Panc1 (cell line): ENCODE data around the gene TMEM138. TPM values are rescaled to one million over a fixed set of nuclear protein-coding genes. Genes with fewer than 3 reads are reported as not detected.

Experiments
- ATAC-seq: fragments of 200-7000 bp; cut with Tn5 transposase; 2 replicates; pipeline ENCODE4 v1.9.1; 2020; ENCODE audit warnings: mild to moderate bottlenecking, moderate library complexity
- Bru-seq: library from RNA; stranded (reverse); fragments of 400-500 nt; gene quantifications from one replicate; lab custom pipeline; 2021; lab: Mats Ljungman, UMichigan
- BruChase-seq, 2 experiments: library from RNA; stranded (reverse); fragments of 400-500 nt; gene quantifications; one replicate each; lab custom pipeline; 2021; lab: Mats Ljungman, UMichigan
- BruUV-seq: library from RNA; stranded (reverse); fragments of 400-500 nt; replicated peaks from 2 replicates; lab custom pipeline; 2021; lab: Mats Ljungman, UMichigan
- CTCF ChIA-PET: fragments of 300-600 bp; sonication (Branson Sonifier 250); formaldehyde crosslinking; loops from one replicate; lab custom pipeline; 2022; ENCODE audit warnings: antibody characterized with exemption; lab: Charles Lee
- POLR2A ChIA-PET: fragments of 300-600 bp; sonication (Branson Sonifier 250); formaldehyde crosslinking; loops from one replicate; lab custom pipeline; 2022; ENCODE audit warnings: antibody characterized with exemption; lab: Charles Lee
- DNase-seq: peaks from one replicate; pipeline ENCODE4 v3.0.0-alpha.2; 2010; ENCODE audit warnings: low read depth, low spot score
- H3K27ac ChIP-seq: 2 replicates; pipeline ENCODE4 v1.5.1; 2011; ENCODE audit warnings: mild to moderate bottlenecking, low read length, inconsistent platforms
- H3K27me3 ChIP-seq: fragments of 200-500 bp; sonication (Bioruptor generic); 2 replicates; pipeline ENCODE4 v1.6.0; 2014; ENCODE audit warnings: low read length, inconsistent platforms; ENCODE audit not compliant: control insufficient read depth, insufficient read depth
- H3K36me3 ChIP-seq: fragments of 200-500 bp; sonication (Bioruptor generic); 2 replicates; pipeline ENCODE4 v1.5.1; 2014; ENCODE audit warnings: inconsistent platforms, mild to moderate bottlenecking, low read length, moderate library complexity; ENCODE audit not compliant: control insufficient read depth, insufficient read depth
- H3K4me1 ChIP-seq: 2 replicates; pipeline ENCODE4 v1.5.1; 2011; ENCODE audit warnings: inconsistent platforms, mild to moderate bottlenecking, low read length, moderate library complexity; ENCODE audit not compliant: control insufficient read depth, insufficient read depth
- H3K4me3 ChIP-seq, 2 experiments: 2 replicates each; pipeline ENCODE4 v1.5.1; 2011 to 2012; ENCODE audit warnings: low read depth in 2 of 2, low read length in 2 of 2, mild to moderate bottlenecking in 2 of 2, inconsistent platforms in 1 of 2, moderate library complexity in 1 of 2
- H3K9me3 ChIP-seq: fragments of 200-500 bp; sonication (Bioruptor generic); 2 replicates; pipeline ENCODE4 v1.5.1; 2014; ENCODE audit warnings: low read depth, mild to moderate bottlenecking, inconsistent platforms, low read length, moderate library complexity; ENCODE audit not compliant: control insufficient read depth, insufficient read depth
- POLR2AphosphoS5 ChIP-seq: IDR thresholded peaks from 2 replicates; pipeline ENCODE4 v1.6.1; 2012; ENCODE audit warnings: mild to moderate bottlenecking, low read depth, low read length, moderate library complexity
- SIN3A ChIP-seq: IDR thresholded peaks from 2 replicates; pipeline ENCODE4 v1.6.1; 2012; ENCODE audit warnings: low read depth, mild to moderate bottlenecking, low read length, moderate library complexity, borderline replicate concordance; ENCODE audit not compliant: insufficient read depth
- TCF7L2 ChIP-seq: IDR thresholded peaks from 2 replicates; pipeline ENCODE4 v1.6.1; 2011; ENCODE audit warnings: mild to moderate bottlenecking, low read depth, low read length, inconsistent platforms
- in situ Hi-C: cut with HindIII; loops from 2 replicates; pipeline ENCODE4 v1.10.0; 2016; ENCODE audit warnings: low sequenced_read_pairs, low pct_unique_long_range_greater_than_20kb
- intact Hi-C: fragments of 100-400 bp; cut with micrococcal nuclease; formaldehyde crosslinking; loops from one replicate; pipeline ENCODE4 v1.10.0; 2022; ENCODE audit not compliant: unreplicated experiment
- long read RNA-seq: library from polyadenylated mRNA; unstranded; transcript quantifications from one replicate; pipeline ENCODE4 v2.0.0, GENCODE V29; 2021; ENCODE audit not compliant: unreplicated experiment
- polyA plus RNA-seq: library from polyadenylated mRNA; unstranded; fragments of >200 nt; gene quantifications from one replicate; pipeline ENCODE4 v1.2.1, GENCODE V29; 2012; ENCODE audit warnings: missing spikeins; ENCODE audit not compliant: insufficient read length
- total RNA-seq: library from RNA; stranded (reverse); gene quantifications from one replicate; pipeline ENCODE4 v1.2.1, GENCODE V29; 2021; ENCODE audit not compliant: unreplicated experiment
- TF ChIP-seq, protein P1 (sequence below): fragments of 450-650 bp; IDR thresholded peaks from 2 replicates; pipeline ENCODE4 v1.5.1; 2017; ENCODE audit warnings: mild to moderate bottlenecking
- TF ChIP-seq, protein P2 (sequence below), 2 experiments: IDR thresholded peaks; 2 replicates each; pipeline ENCODE4 v1.6.1; 2011 to 2012; ENCODE audit warnings: low read depth in 2 of 2, control low read depth in 1 of 2, low read length in 1 of 2, mild to moderate bottlenecking in 1 of 2, moderate library complexity in 1 of 2; ENCODE audit not compliant: insufficient read depth in 1 of 2

The TMEM138 gene
- total RNA-seq: 86.6 TPM
- polyA plus RNA-seq: 45.5 TPM
- percentile 91 among the genes with signal in this experiment for Bru-seq, nascent RNA
- percentile 92 among the genes with signal in this experiment for BruChase-seq, experiment 1, labeled RNA remaining after a 2-hour chase
- percentile 88 among the genes with signal in this experiment for BruChase-seq, experiment 2, labeled RNA remaining after a 6-hour chase
- long read RNA-seq, transcript TMEM138-201 (5 exons, 1,848 nt): major isoform, 52 of 74 reads
- long read RNA-seq, partial matches to known transcripts: 4 of 74 reads
- long read RNA-seq, other reads (novel, unspliced or antisense): 17 of 74 reads

DNA sequence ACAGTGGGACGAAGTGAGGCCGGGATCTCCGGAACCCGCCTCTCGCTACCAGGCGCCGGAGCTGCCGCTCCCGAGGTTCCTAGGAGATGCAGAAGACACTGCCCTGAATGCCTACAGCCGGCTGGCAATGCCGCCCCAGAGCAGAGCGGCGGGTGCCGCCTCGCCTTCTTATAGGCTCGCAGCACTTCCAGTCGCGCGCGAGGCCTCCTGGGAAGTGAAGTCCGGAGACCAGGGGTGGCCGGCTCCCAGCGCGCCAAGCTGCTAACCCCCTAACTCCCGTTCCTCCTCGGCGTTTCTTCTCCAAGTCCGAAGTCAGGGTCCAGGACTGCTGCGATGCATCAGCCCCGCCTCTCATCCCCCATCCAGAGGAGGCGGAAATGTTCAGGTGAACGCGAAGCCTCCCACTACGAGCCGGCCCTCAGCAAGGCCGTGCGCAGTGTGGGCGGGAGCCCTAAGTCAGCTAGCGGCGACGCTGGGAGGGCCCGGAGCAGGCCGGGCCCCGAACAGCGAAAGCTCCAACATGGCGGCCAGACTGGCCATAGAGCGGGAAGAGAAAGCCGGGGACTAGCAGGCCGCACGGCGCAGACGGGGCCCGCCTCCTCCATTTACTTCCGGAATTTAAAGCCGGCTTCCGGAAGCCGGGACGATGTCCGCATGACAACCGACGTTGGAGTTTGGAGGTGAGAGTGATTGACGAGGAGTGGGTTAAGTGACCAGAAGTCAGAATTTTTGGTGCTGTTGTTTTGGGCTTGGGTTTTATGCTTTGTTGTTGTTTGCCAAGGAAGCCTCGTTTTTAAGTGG is at the start of gene TMEM138, which contains the start of gene CYB561A3:
Gene TMEM138 (plus strand): TSS at position 634 of the 801 bp plus-strand sequence. CDS start 2,017 bp downstream, outside the sequence.
Gene CYB561A3 (minus strand): TSS at position 142 of the 801 bp plus-strand sequence. CDS start 5,169 bp downstream, outside the sequence.
- Histone ChIP-seq H3K36me3 (peaks cover 20% of the 10 kb centered on the region), H3K27me3 (no peaks in the 10 kb centered on the region), H3K4me1 (peaks cover 12% of the 10 kb centered on the region), H3K27ac (peak within 1 kb of the TSS; percentile 99), H3K4me3 (peak within 1 kb of the TSS; percentile 94 to 95), H3K9me3 (no peaks in the 10 kb centered on the region)
- TF ChIP-seq TCF7L2: 0 out of 2 replicates have a peak, but pooled peaks have one; percentile 26
- TF ChIP-seq, protein P1, sequence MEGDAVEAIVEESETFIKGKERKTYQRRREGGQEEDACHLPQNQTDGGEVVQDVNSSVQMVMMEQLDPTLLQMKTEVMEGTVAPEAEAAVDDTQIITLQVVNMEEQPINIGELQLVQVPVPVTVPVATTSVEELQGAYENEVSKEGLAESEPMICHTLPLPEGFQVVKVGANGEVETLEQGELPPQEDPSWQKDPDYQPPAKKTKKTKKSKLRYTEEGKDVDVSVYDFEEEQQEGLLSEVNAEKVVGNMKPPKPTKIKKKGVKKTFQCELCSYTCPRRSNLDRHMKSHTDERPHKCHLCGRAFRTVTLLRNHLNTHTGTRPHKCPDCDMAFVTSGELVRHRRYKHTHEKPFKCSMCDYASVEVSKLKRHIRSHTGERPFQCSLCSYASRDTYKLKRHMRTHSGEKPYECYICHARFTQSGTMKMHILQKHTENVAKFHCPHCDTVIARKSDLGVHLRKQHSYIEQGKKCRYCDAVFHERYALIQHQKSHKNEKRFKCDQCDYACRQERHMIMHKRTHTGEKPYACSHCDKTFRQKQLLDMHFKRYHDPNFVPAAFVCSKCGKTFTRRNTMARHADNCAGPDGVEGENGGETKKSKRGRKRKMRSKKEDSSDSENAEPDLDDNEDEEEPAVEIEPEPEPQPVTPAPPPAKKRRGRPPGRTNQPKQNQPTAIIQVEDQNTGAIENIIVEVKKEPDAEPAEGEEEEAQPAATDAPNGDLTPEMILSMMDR: no peak
- TF ChIP-seq, protein P2, sequence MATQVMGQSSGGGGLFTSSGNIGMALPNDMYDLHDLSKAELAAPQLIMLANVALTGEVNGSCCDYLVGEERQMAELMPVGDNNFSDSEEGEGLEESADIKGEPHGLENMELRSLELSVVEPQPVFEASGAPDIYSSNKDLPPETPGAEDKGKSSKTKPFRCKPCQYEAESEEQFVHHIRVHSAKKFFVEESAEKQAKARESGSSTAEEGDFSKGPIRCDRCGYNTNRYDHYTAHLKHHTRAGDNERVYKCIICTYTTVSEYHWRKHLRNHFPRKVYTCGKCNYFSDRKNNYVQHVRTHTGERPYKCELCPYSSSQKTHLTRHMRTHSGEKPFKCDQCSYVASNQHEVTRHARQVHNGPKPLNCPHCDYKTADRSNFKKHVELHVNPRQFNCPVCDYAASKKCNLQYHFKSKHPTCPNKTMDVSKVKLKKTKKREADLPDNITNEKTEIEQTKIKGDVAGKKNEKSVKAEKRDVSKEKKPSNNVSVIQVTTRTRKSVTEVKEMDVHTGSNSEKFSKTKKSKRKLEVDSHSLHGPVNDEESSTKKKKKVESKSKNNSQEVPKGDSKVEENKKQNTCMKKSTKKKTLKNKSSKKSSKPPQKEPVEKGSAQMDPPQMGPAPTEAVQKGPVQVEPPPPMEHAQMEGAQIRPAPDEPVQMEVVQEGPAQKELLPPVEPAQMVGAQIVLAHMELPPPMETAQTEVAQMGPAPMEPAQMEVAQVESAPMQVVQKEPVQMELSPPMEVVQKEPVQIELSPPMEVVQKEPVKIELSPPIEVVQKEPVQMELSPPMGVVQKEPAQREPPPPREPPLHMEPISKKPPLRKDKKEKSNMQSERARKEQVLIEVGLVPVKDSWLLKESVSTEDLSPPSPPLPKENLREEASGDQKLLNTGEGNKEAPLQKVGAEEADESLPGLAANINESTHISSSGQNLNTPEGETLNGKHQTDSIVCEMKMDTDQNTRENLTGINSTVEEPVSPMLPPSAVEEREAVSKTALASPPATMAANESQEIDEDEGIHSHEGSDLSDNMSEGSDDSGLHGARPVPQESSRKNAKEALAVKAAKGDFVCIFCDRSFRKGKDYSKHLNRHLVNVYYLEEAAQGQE (IDR thresholded peaks at IDR 0.05; ENCODE audit: insufficient read depth in 1 of 2, low read depth in 2 of 2, low read length in 1 of 2): no peak
- 0 out of 2 replicates have a peak, but pooled peaks have one; percentile 57 for TF ChIP-seq SIN3A
- TF ChIP-seq POLR2AphosphoS5: peak; percentile 75
- no TSS peak for BruUV-seq
- intact Hi-C loops: no loop called here
- ChIA-PET POLR2A (interaction anchor here (0.5 to 2.5 kb wide), 7 partner anchors 9 to 1696 kb away, joined by 3 to 11 read pairs (median 5); no protein-coding TSS in a partner anchor), CTCF (interaction anchor here (0.8 to 2.2 kb wide), 3 partner anchors 24 to 446 kb away, joined by 3 to 13 read pairs (median 5); no protein-coding TSS in a partner anchor)
- peak; percentile 97 for ATAC-seq
- peak; percentile 77 for DNase-seq
- in situ Hi-C loops: no loop called here

DNA sequence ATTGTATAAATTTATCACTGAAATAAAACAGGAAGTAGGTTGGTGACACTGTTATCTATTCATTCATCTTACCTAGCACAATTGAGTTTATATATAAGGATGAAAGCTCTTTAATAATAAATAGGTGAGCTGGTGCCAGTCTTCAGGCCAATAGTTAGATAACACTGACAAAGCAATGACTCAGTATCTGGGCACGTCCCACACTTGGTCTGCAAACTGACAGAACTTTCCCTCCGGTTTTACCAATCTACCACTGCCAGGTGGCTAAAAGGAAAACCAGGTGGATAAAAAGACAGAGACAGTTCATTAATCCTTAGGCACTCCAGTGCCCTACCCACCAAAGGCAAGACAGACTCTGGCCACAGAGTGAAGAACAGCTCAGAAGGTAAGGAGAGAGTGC is 46.9 kb upstream of the TMEM138 start:
- TF ChIP-seq, protein P1: no peak
- no peak for TF ChIP-seq TCF7L2
- TF ChIP-seq SIN3A: no peak
- TF ChIP-seq, protein P2 (IDR thresholded peaks at IDR 0.05; ENCODE audit: insufficient read depth in 1 of 2, low read depth in 2 of 2, low read length in 1 of 2): no peak
- TF ChIP-seq POLR2AphosphoS5: no peak
- BruUV-seq: no TSS peak
- intact Hi-C loops: no loop called here

More for the DNA sequence above, 46.9 kb upstream of the TMEM138 start:
- POLR2A ChIA-PET: interaction anchor here (0.7 kb wide), 1 partner anchor 12 kb away, joined by 17 read pairs; no protein-coding TSS in a partner anchor
- Histone ChIP-seq H3K9me3 (no peaks in the 10 kb centered on the region), H3K4me3 (no peak overlapping the region), H3K27ac (no peak overlapping the region), H3K36me3 (peaks cover 47% of the 10 kb centered on the region), H3K4me1 (no peaks in the 10 kb centered on the region), H3K27me3 (no peaks in the 10 kb centered on the region)
- DNase-seq (no peak), ATAC-seq (no peak)
- CTCF ChIA-PET: interaction anchor here (0.7 kb wide), 1 partner anchor 47 kb away, joined by 13 read pairs; no protein-coding TSS in a partner anchor
- in situ Hi-C loops: no loop called here
